HG02885 (cell line): Measurements from ENCODE around the gene UBR1.
"Not testable (repeated sequence)": the region's sequence is repeated elsewhere in the genome, so short reads cannot be mapped to it uniquely, and the experiment has no call there.

ENCODE experiments used
- ATAC-seq: cut with Tn5 transposase; IDR thresholded peaks from one replicate; pipeline ENCODE4 v1.9.1; 2021; ENCODE audit warnings: mild to moderate bottlenecking; ENCODE audit not compliant: unreplicated experiment, poor library complexity

UBR1 gene

GRCh38 chr15:43070249-43070648, 35.6 kb downstream of the UBR1 start:
- no peak for ATAC-seq

- no peak for ATAC-seq
Measured at GRCh38 chr15:43067717-43068461, 37.9 kb downstream of the UBR1 start.

- no peak for ATAC-seq
Measured at GRCh38 chr15:43056696-43057095, 49.1 kb downstream of the UBR1 start.

- no peak for ATAC-seq
Measured at GRCh38 chr15:43052860-43053259, 53.0 kb downstream of the UBR1 start.

- no peak for ATAC-seq
Measured at GRCh38 chr15:43048935-43049334, 56.9 kb downstream of the UBR1 start.

GRCh38 chr15:43046484-43046883, 59.4 kb downstream of the UBR1 start:
- no peak for ATAC-seq

- no peak for ATAC-seq
Measured at GRCh38 chr15:43042885-43043284, 63.0 kb downstream of the UBR1 start.

- not testable (repeated sequence) for ATAC-seq
Measured at GRCh38 chr15:43041085-43041484, 64.8 kb downstream of the UBR1 start.

GRCh38 chr15:43035240-43035639, 70.6 kb downstream of the UBR1 start:
- ATAC-seq, result not testable (repeated sequence)

- ATAC-seq, result no peak
Measured at GRCh38 chr15:43029476-43029875, 76.4 kb downstream of the UBR1 start.

- ATAC-seq, result no peak
Measured at GRCh38 chr15:43025150-43025549, 80.7 kb downstream of the UBR1 start.

- not testable (repeated sequence) for ATAC-seq
Measured at GRCh38 chr15:43014671-43015070, 91.2 kb downstream of the UBR1 start.

GRCh38 chr15:43009206-43009605, 96.6 kb downstream of the UBR1 start:
- no peak for ATAC-seq

GRCh38 chr15:43008150-43008549, 97.7 kb downstream of the UBR1 start:
- ATAC-seq, result no peak

GRCh38 chr15:43007551-43007950, 98.3 kb downstream of the UBR1 start:
- no peak for ATAC-seq

GRCh38 chr15:43006991-43007390, 98.8 kb downstream of the UBR1 start:
- ATAC-seq, result no peak

- ATAC-seq, result not testable (repeated sequence)
Measured at GRCh38 chr15:43004886-43005595, 100.8 kb downstream of the UBR1 start.

GRCh38 chr15:42999201-42999779, 106.5 kb downstream of the UBR1 start:
- no peak for ATAC-seq

- no peak for ATAC-seq
Measured at GRCh38 chr15:42996871-42997270, 109.0 kb downstream of the UBR1 start.

- ATAC-seq, result no peak
Measured at GRCh38 chr15:42994546-42994945, 111.3 kb downstream of the UBR1 start.

- no peak for ATAC-seq
Measured at GRCh38 chr15:42992626-42993025, 113.2 kb downstream of the UBR1 start.
